ENCODE results near the gene GATD1.
A peak's percentile ranks its signal among the peaks of the same experiment; 100 is the strongest.
"Not testable (repeated sequence)": the region's sequence is repeated elsewhere in the genome, so short reads cannot be mapped to it uniquely, and the experiment has no call there.

The GATD1 gene

DNA sequence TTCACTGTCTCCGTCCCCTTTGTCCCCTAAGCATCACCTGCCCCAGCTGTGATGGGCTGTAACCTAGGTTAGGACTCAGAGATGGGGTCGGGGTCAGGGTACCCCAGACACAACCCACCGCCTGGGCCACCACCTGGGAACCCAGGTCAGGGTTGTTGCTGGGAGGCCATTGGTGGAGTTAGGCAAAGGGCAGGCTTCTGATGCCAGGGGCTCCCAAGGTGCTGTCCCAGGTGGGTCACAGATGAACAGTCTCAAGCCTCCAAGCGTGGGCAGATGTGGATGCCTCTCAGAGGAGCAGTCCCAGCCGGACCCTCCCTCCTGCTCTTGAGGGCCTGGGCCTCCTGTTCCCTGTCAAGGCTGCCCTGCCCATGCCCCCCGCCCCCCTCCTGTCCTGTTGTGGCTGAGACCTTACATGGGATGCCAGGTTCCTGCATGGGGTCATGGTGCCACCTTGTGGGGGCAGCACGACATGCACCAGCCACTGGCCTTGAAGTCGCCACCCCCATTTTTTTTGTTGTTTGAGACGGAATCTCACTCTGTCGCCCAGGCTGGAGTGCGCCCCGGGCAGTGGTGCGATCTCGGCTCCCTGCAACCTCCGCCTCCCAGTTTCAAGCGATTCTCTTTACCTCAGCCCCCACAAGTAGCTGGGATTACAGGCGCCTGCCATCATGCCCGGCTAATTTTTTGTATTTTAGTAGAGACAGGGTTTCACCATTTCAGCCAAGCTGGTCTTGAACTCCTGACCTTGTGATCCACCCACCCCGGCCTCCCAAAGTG lies 12.1 kb downstream of the GATD1 start:
- no peak for DNase-seq (ENCODE audit: extremely low read depth in 1 of 2, low read depth in 1 of 2)

DNA sequence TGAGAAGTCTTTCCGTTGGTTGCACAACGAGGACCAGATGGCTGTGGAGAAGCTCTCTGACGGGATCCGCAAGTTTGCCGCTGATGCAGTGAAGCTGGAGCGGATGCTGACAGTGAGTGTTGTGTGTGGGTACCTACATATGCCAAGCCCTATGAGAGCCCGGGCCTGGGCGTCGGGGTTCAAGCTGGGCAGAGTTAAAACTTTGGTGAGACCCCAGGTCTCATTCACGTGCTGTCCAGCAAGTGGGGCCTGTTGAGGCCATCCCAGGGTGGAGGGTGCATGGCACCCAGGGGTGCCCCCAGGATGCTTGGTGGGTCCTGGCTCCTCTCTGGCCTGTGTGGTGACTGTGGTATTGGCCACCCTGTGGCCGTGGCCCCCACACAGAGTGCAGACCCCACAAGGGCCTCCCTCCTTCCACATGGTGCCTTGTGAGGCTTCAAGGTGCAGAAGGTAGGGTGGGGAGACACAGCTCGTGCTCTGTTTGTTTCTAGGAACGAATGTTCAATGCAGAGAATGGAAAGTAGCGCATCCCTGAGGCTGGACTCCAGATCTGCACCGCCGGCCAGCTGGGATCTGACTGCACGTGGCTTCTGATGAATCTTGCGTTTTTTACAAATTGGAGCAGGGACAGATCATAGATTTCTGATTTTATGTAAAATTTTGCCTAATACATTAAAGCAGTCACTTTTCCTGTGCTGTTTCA lies 12.8 kb downstream of the GATD1 start:
- DNase-seq (ENCODE audit: extremely low read depth in 1 of 2, low read depth in 1 of 2): no peak

DNA sequence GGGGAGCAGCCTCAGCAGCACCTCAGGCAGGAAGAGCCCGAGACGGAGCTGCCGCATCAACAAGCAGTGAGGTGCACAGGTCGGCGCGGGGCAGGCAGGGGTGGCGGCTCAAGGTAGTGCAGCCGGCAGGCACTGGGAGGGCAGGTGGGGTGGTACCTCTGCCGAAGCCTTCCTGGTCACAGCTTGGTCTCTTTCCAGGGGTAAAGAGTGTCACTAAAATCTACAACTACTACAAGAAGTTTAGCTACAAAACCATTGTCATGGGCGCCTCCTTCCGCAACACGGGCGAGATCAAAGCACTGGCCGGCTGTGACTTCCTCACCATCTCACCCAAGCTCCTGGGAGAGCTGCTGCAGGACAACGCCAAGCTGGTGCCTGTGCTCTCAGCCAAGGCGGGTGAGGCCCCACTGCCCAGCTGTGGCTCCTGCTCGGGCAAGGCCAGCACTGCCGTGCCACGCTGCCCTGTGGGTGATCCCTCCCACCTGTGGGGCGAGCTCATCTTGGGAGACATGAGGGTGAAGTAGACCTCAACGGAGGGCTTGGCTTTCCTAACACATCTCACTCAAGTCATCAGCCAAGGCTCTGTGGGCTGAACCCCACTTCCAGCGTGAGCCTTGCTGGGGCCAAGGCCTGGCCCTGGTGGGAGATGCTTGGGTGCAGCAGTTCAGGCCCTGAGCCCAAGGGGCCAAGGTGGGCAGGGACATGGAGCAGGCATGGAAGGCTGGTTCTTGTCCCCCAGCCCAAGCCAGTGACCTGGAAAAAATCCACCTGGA lies 13.6 kb downstream of the GATD1 start:
- DNase-seq (ENCODE audit: extremely low read depth in 1 of 2, low read depth in 1 of 2): no peak

DNA sequence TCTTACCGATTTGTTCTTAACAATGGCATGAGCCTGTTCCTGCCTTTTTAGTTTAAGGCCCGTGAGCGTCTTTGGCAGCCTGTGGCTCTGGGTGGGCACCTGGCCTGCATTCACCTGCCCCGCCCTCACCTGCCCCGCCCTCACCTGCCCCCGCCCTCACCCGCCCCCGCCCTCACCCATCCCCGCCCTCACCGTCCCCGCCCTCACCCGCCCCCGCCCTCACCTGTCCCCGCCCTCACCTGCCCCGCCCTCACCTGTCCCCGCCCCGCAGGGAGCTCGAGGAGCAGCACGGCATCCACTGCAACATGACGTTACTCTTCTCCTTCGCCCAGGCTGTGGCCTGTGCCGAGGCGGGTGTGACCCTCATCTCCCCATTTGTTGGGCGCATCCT lies 14.2 kb downstream of the GATD1 start:
- no peak for DNase-seq (ENCODE audit: extremely low read depth in 1 of 2, low read depth in 1 of 2)

DNA sequence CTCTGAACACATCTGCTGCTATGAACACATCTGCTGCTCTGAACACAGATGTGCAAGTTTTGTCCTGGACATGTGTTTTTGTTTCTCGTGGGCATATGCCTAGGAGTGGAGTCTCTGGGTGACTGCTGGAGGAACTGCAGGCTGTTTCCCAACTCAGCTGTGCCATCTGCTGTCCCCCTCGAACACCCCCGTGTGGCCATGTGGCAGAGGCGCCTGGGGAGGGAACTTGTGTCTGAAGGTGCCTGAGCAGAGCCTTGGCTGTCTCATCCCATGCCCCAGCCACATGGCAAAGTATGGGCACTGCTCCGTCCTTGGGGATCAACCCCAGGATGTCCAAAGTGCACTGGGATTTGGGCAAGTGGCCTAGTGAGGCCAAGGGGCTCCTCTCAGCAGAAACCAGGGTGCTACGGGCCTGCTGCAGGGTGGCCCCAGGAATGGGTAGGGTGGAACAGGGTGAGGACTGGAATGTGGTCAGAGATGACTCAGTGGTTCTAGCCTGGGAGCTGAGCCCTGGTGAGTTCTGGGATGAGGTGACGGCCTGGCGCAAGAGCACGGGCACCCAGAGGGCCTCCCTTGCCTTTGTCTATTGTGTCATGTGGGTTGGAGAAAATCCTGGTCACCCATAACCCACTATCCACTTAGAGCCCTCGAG lies 14.7 kb downstream of the GATD1 start:
- no peak for DNase-seq (ENCODE audit: extremely low read depth in 1 of 2, low read depth in 1 of 2)

DNA sequence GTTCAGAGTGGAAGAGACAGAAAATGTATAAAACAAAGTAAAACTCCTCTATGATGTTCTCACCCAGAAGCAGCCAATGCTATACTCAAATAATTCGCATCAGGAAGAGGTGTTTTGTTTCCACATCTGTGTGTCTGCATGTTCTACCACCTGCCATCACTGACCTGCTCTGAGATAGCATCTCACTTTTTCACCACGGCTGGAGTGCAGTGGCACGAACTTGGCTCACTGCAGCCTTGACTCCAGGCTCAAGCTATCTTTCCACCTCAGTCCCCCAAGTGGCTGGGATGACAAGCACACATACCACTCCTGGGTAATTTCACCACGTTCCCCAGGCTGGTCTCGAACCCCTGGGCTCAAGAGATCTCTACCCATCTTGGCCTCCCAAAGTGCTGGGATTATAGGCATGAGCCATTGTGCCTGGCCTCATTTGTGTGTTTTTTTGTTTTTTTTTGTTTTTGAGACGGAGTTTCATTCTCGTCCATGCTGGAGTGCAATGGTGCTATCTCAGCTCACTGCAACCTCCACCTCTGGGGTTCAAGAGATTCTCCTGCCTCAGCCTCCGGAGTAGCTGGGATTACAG lies 15.7 kb downstream of the GATD1 start:
- DNase-seq (ENCODE audit: extremely low read depth in 1 of 2, low read depth in 1 of 2): no peak

DNA sequence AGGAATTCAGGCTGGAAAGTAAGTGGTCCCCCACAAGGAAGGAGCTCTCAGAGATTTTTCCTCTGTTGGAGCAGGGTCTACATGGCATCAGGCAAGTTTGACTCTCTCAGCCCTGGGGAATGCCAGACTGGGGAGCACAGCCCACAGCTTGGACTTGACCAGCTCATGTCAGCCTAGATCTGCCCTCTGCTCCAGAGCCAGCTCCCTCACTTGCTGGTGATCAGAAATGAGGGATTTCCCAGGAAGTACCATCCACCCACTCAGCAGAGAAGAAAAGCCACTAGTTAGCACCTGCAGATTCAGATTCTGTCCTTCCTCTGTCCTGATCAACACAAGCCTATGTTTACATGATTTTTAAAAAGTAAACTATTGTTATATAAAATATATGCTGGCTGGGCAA lies 17.1 kb downstream of the GATD1 start:
- DNase-seq (ENCODE audit: extremely low read depth in 1 of 2, low read depth in 1 of 2): no peak

DNA sequence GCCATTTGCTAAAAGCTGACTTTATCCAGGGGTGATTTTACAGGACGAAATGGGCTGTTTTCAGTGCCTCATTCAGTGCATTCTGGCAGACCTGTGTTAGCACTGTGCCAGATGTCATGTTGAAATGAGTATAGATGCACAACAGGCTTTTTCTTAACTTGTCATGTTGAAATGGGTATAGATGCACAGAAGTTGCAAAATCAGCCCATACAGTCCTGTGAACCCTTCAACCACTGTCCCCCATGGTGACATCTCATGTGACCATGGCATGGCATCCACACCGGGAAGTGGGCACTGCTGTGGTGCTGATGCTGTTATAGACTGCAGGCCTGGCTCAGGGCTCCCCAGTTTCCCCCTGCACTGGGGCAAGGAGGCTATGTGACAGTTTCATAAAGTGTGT lies 27.6 kb downstream of the GATD1 start:
- no peak for DNase-seq (ENCODE audit: extremely low read depth in 1 of 2, low read depth in 1 of 2)

DNA sequence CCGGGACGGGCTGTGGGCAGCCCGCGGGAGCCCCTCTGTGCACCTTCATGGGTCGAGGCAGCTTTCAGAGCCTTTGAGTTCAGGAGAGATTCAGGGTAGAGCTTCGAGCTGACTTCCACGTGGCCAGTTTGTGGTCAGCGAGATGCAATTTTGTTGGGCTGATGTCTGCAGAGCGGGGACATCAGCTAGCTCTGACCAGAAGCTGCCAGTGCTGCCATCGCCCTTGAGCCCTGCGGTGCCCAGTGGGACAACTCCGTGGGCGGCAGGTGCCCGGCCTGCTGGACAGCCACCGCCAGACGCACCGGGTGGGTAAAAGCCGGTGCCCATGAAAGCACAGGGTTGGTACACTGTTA lies 29.3 kb downstream of the GATD1 start:
- no peak for DNase-seq (ENCODE audit: extremely low read depth in 1 of 2, low read depth in 1 of 2)

DNA sequence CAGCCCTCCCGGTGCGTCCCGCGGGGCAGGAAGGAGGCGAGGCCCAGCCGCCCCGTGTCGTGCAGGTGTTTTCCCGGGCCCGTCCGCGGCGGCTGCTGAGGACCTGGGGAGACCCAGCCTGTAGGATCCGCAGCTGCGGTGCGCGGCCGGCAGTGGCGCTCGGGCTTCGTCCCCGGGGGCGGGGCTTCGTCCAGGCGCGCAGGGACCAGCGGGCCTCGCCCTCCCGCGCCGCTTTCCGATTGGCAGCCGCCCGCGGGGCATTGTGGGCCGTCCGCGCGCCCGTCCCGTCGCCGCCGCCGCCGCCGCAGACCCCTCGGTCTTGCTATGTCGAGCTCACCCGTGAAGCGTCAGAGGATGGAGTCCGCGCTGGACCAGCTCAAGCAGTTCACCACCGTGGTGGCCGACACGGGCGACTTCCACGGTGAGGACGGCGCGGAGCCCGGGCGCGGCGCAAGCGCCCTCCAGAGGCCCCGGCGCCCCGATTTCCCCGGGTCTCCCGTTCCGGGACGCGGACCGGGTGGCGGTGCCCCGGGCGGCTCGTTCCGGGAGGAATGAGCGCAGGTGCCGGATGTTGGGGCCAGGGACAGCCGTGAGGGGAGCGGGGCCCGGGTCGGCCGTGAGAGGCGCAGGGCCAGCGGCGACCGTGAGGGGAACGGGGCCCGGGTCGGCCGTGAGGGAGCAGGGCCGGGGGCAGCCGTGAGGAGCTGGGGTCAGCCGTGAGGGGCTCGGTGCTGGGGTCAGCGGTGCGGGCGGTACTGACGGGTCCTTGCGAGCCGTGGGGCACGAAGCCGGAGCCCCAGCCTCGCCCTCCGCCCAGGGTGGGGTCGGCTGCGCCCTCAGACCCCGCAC lies 29.9 kb downstream of the GATD1 start, which contains the start of gene TALDO1:
Gene TALDO1, plus strand, starts transcription at position 307 of the 849 bp plus-strand sequence. Its CDS starts 18 bp downstream, at position 325.
- DNase-seq (ENCODE audit: extremely low read depth in 1 of 2, low read depth in 1 of 2): peak; percentile 83

DNA sequence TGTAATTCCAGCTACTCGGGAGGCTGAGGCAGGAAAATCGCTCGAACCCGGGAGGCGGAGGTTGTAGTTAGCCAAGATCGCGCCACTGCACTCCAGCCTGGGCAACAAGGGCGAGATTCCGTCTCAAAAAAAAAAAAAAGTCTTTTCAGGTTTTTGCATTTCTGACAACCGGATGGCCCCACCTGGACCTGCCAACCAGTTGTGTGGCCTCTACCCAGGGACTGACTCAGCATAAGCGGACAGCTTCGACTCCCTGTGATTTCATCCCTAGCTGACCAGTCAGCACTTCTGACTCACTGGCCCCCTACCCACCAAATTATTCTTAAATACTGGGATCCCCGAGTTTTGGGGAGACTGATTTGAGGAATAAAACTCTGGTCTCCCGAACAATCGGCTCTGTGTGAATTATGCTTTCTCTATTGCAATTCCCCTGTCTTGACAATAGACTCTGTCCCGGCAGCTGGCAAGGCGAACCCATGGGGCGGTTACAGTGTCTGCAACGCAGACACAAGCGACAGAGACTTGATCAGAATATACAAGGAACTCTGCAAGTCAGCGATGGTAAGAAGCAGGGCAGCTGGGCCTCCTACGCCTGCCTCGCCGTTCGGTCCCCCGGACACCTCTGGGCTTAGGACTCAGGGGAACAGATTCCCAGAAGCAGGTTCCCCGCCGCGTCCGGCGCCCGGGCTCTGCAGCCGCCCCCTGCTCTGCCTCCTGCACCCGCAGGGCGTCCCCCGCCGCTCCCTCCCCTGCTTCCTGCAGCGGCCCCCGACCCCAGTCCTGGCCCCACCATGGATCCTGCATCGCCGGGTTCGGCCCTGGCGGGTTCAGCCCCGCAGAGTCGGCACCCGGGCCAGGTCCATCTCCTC lies 30.8 kb downstream of the GATD1 start:
- no peak for DNase-seq (ENCODE audit: extremely low read depth in 1 of 2, low read depth in 1 of 2)

DNA sequence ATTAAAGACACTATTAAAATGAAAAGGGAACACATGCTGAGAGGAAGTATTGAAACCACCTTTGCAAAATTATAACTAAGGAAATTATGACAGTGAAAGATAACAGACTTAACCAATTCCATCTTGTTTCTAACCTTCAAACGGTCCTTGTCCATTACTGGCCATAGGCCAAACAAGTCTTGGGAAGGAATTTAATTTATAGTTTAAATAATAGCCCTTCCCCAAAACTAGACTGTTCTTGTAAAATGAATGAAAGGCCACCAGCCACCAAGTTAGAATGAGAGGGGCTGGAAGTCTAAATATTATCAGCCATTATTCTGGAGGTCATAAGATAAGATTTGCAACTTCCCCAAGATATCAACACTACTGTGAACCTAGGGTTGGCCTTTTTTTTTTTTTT lies 31.9 kb downstream of the GATD1 start:
- no peak for DNase-seq (ENCODE audit: extremely low read depth in 1 of 2, low read depth in 1 of 2)

DNA sequence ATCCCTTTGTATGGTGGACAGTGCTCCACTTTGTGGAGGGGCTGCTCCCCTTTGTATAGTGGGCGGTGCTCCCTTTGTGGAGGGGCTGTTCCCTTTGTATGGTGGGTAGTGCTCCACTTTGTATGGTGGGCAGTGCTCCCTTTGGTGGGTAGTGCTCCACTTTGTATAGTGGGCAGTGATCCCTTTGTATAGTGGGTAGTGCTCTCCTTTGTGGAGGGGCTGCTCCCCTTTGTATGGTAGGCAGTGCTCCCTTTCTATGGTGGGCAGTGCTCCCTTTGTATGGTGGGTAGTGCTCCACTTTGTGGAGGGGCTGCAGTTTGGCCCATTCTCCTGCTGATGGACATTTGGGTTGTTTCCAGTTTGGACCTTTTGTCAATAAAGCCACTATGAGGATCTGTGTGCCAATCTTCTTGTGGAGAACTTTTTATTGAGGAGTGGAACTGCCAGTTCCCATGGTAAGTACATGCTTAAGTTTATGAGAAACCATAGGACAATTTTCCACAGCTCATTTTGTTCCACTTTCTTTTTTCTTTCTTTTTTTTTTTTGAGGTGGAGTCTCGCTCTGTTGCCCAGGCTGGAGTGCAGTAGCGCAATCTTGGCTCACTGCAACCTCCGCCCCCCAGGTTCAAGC lies 34.6 kb downstream of the GATD1 start:
- DNase-seq (ENCODE audit: extremely low read depth in 1 of 2, low read depth in 1 of 2): no peak

DNA sequence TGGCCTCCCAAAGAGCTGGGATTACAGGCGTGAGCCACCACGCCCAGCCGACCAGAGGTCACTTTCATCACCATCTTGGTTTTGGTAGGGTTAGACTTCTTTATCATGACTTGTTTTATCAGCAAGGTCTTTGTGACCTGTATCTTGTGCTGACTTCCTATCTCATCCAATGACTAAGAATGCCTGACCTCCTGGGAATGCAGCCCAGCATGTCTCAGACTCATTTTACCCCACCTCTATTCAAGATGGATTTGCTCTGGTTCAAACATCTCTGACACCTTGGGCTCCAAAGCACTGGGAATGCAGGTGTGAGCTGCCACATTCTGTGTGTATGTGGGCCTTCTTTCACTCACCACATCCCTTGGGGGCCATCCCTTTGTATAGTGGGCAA lies 35.1 kb downstream of the GATD1 start:
- DNase-seq (ENCODE audit: extremely low read depth in 1 of 2, low read depth in 1 of 2): no peak

DNA sequence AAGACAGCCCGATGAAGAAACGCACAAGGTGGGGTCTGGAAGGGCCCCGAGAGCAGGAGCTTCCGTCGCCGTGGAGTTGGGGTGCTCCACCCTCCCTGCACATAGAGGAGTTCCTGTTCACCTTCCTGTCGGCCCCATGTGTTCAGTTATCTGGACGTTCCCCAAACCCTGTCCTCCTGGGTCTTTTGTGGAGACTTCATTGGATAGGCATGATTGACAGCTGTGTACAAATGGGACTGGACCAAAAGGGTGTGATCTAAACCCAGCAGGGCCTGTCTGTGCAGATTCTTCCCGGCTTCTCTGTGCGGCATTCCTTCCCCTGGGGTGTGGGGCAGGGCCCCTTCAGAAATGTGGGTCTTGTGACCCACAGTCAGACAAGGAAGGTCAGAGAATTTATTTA lies 39.4 kb downstream of the GATD1 start:
- not testable (repeated sequence) for DNase-seq (ENCODE audit: extremely low read depth in 1 of 2, low read depth in 1 of 2)

DNA sequence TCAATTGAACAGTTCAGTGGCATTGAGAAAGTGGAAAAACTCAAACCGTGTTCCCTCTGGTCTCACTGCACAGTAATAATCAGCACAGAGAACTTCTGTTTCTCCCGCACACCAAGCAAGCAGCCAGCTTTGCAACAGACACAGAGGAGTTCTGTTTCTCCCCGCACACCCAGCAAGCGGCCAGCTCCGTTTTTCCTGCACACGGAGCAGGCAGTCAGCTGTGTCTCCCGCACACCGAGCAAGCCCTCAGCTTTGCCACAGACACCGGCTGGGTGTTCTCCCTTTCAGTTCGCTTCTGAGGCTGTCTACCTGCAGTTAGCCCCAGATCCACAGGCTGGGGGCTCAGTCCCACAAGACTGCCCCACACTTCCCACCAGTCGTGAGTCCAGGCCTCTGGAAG lies 39.9 kb downstream of the GATD1 start:
- no peak for DNase-seq (ENCODE audit: extremely low read depth in 1 of 2, low read depth in 1 of 2)

DNA sequence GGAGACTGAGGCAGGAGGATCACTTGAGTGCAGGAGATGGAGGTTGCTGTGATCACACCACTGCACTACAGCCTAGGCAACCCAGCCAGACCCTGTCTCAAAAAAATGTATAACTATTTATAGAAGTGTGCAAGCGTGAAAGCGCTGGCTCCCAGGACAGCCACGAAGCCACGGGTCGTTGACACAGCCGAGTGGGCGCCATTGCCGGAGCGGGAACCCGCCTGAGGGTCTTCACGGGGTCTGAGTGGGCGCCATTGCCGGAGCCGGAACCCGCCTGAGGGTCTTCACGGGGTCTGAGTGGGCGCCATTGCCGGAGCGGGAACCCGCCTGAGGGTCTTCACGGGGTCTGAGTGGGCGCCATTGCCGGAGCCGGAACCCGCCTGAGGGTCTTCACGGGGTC lies 42.7 kb downstream of the GATD1 start:
- DNase-seq (ENCODE audit: extremely low read depth in 1 of 2, low read depth in 1 of 2): not testable (repeated sequence)

DNA sequence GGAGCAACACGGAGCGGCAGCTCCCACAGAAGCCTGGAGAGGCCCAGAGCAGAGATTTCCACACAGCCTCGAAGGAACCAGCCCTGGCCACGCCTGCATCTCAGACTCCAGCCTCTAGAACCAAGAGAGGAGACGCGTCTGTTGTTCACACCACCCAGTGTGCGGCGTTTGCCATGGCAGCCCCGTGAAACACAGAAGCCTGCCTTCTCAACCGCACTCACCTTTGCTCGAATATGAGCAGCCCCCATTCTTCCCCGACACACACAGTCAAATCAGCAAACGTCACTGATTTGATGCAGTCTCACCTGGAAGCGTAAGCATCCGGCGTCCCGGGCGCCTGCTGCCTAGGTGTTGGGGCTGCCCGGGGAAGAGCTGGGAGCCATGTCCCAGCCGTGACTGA lies 44.2 kb downstream of the GATD1 start:
- no peak for DNase-seq (ENCODE audit: extremely low read depth in 1 of 2, low read depth in 1 of 2)
